Measurements from ENCODE around the gene DPP10.

The DPP10 gene

GRCh38 chr2:114925296-114926255 is 483.1 kb downstream of the DPP10 start:
- H4K20me1 ChIP-seq (ENCODE audit: insufficient read depth, low read length, poor library complexity, severe bottlenecking): no peaks in the 10 kb centered on the region
- H3K9ac ChIP-seq (ENCODE audit: low read depth, low read length, poor library complexity, severe bottlenecking): no peak overlapping the region
- H3K36me3 ChIP-seq (ENCODE audit: insufficient read depth, low read length): no peaks in the 10 kb centered on the region
- H3K27me3 ChIP-seq (ENCODE audit: insufficient read depth, low read length, poor library complexity, severe bottlenecking): no peaks in the 10 kb centered on the region
- no peaks in the 10 kb centered on the region for H3K4me1 ChIP-seq (ENCODE audit: insufficient read depth, low read length, poor library complexity, severe bottlenecking)
- no peaks in the 10 kb centered on the region; the same call in 1 of the 2 replicates for H3K9me3 ChIP-seq (ENCODE audit: insufficient read depth, low read depth, low read length)
- H3K4me2 ChIP-seq (ENCODE audit: low read depth, low read length, poor library complexity, severe bottlenecking): no peak overlapping the region
- H3F3A ChIP-seq (ENCODE audit: low read depth): no peaks in the 10 kb centered on the region
- no peaks in the 10 kb centered on the region for H3K79me2 ChIP-seq (ENCODE audit: insufficient read depth, low read length)
- TF ChIP-seq CTCF (conservative IDR thresholded peaks at IDR 0.05; ENCODE audit: low read length) (no peak), EZH2phosphoT487 (IDR thresholded peaks at IDR 0.05; ENCODE audit: borderline replicate concordance) (no peak)
- H2AFZ ChIP-seq (ENCODE audit: low read length): no peak overlapping the region
- H3K4me3 ChIP-seq (ENCODE audit: low read length, poor library complexity, severe bottlenecking): no peak overlapping the region
- no peaks in the 10 kb centered on the region for H3K9me2 ChIP-seq (replicated peaks; ENCODE audit: low read depth, low read length)

- Histone ChIP-seq H3F3A (ENCODE audit: low read depth) (no peaks in the 10 kb centered on the region), H3K4me3 (ENCODE audit: low read length, poor library complexity, severe bottlenecking) (no peak overlapping the region), H3K9me2 (replicated peaks; ENCODE audit: low read depth, low read length) (no peaks in the 10 kb centered on the region), H3K9ac (ENCODE audit: low read depth, low read length, poor library complexity, severe bottlenecking) (no peak overlapping the region), H3K9me3 (ENCODE audit: insufficient read depth, low read depth, low read length) (no peaks in the 10 kb centered on the region; the same call in 1 of the 2 replicates), H3K4me1 (ENCODE audit: insufficient read depth, low read length, poor library complexity, severe bottlenecking) (no peaks in the 10 kb centered on the region), H2AFZ (ENCODE audit: low read length) (no peak overlapping the region), H3K36me3 (ENCODE audit: insufficient read depth, low read length) (no peaks in the 10 kb centered on the region), H3K79me2 (ENCODE audit: insufficient read depth, low read length) (no peaks in the 10 kb centered on the region), H3K27me3 (ENCODE audit: insufficient read depth, low read length, poor library complexity, severe bottlenecking) (no peaks in the 10 kb centered on the region), H4K20me1 (ENCODE audit: insufficient read depth, low read length, poor library complexity, severe bottlenecking) (no peaks in the 10 kb centered on the region), H3K4me2 (ENCODE audit: low read depth, low read length, poor library complexity, severe bottlenecking) (no peak overlapping the region)
- TF ChIP-seq EZH2phosphoT487 (IDR thresholded peaks at IDR 0.05; ENCODE audit: borderline replicate concordance): no peak
- no peak for TF ChIP-seq CTCF (conservative IDR thresholded peaks at IDR 0.05; ENCODE audit: low read length)
Observed at GRCh38 chr2:114926303-114926702, 483.9 kb downstream of the DPP10 start.

- Histone ChIP-seq H3K9me3 (ENCODE audit: insufficient read depth, low read depth, low read length) (no peaks in the 10 kb centered on the region; the same call in 1 of the 2 replicates), H3K4me2 (ENCODE audit: low read depth, low read length, poor library complexity, severe bottlenecking) (no peak overlapping the region), H3K79me2 (ENCODE audit: insufficient read depth, low read length) (no peaks in the 10 kb centered on the region), H3K4me3 (ENCODE audit: low read length, poor library complexity, severe bottlenecking) (no peak overlapping the region), H3K27me3 (ENCODE audit: insufficient read depth, low read length, poor library complexity, severe bottlenecking) (no peaks in the 10 kb centered on the region), H3K36me3 (ENCODE audit: insufficient read depth, low read length) (no peaks in the 10 kb centered on the region), H3K9me2 (replicated peaks; ENCODE audit: low read depth, low read length) (no peaks in the 10 kb centered on the region), H2AFZ (ENCODE audit: low read length) (no peak overlapping the region), H3K9ac (ENCODE audit: low read depth, low read length, poor library complexity, severe bottlenecking) (no peak overlapping the region), H3K4me1 (ENCODE audit: insufficient read depth, low read length, poor library complexity, severe bottlenecking) (no peaks in the 10 kb centered on the region), H3F3A (ENCODE audit: low read depth) (no peaks in the 10 kb centered on the region), H4K20me1 (ENCODE audit: insufficient read depth, low read length, poor library complexity, severe bottlenecking) (no peaks in the 10 kb centered on the region)
- TF ChIP-seq EZH2phosphoT487 (IDR thresholded peaks at IDR 0.05; ENCODE audit: borderline replicate concordance) (no peak), CTCF (conservative IDR thresholded peaks at IDR 0.05; ENCODE audit: low read length) (no peak)
Observed at GRCh38 chr2:114929225-114929624, 486.8 kb downstream of the DPP10 start.
